Measurements from ENCODE around the gene ZCCHC2.

Gene ZCCHC2

GRCh38 chr18:62505669-62506494, 16.9 kb upstream of the ZCCHC2 start:
- Histone ChIP-seq H2AFZ (ENCODE audit: insufficient read depth, low read length, poor library complexity) (no peak overlapping the region), H3K23ac (ENCODE audit: low read length) (no peak overlapping the region), H3K36me3 (ENCODE audit: control insufficient read depth in 1 of 2, insufficient read depth in 2 of 2, low read length in 2 of 2) (no peaks in the 10 kb centered on the region), H4K12ac (ENCODE audit: low read depth, low read length) (no peak overlapping the region), H2BK120ac (ENCODE audit: insufficient read depth, low read length, poor library complexity) (no peak overlapping the region), H2BK12ac (ENCODE audit: low read length) (no peak overlapping the region), H3K79me2 (ENCODE audit: control insufficient read depth, insufficient read depth, low read length, poor library complexity) (no peaks in the 10 kb centered on the region), H3K4me3 (ENCODE audit: low read depth, low read length) (no peak overlapping the region), H4K8ac (ENCODE audit: low read depth, low read length) (no peak overlapping the region), H3K4me1 (ENCODE audit: control insufficient read depth in 1 of 2, insufficient read depth in 2 of 2, low read length in 2 of 2) (peaks cover 4% of the 10 kb centered on the region in 2 experiments), H3K4ac (ENCODE audit: low read depth, low read length) (no peak overlapping the region), H3K27ac (ENCODE audit: low read depth, low read length) (no peak overlapping the region), H2BK5ac (ENCODE audit: low read depth, low read length, poor library complexity) (no peak overlapping the region), H3K79me1 (ENCODE audit: low read length) (no peaks in the 10 kb centered on the region), H3K4me2 (ENCODE audit: low read length) (no peak overlapping the region), H4K91ac (ENCODE audit: low read depth, low read length) (no peak overlapping the region), H3K27me3 (ENCODE audit: insufficient read depth, low read length) (no peaks in the 10 kb centered on the region), H3K14ac (ENCODE audit: low read length) (no peak overlapping the region), H3K9ac (ENCODE audit: low read length) (no peak overlapping the region), H2AK5ac (ENCODE audit: low read length) (no peak overlapping the region), H3K18ac (ENCODE audit: low read length) (no peak overlapping the region), H3K9me3 (ENCODE audit: insufficient read depth, low read depth, low read length) (no peaks in the 10 kb centered on the region)
- no peak for DNase-seq
- WGBS (ENCODE audit: extremely low coverage, insufficient coverage, insufficient read length), result no CpG with 5 or more reads among the region's 8 CpGs

- Histone ChIP-seq H2AK5ac (ENCODE audit: low read length) (no peak overlapping the region), H2AFZ (ENCODE audit: insufficient read depth, low read length, poor library complexity) (no peak overlapping the region), H3K27ac (ENCODE audit: low read depth, low read length) (no peak overlapping the region), H3K9me3 (ENCODE audit: insufficient read depth, low read depth, low read length) (no peaks in the 10 kb centered on the region), H4K12ac (ENCODE audit: low read depth, low read length) (no peak overlapping the region), H3K4ac (ENCODE audit: low read depth, low read length) (no peak overlapping the region), H3K79me1 (ENCODE audit: low read length) (no peaks in the 10 kb centered on the region), H3K4me1 (ENCODE audit: control insufficient read depth in 1 of 2, insufficient read depth in 2 of 2, low read length in 2 of 2) (peaks cover 7% of the 10 kb centered on the region in 2 experiments), H4K8ac (ENCODE audit: low read depth, low read length) (no peak overlapping the region), H3K9ac (ENCODE audit: low read length) (no peak overlapping the region), H3K14ac (ENCODE audit: low read length) (no peak overlapping the region), H2BK12ac (ENCODE audit: low read length) (no peak overlapping the region), H4K91ac (ENCODE audit: low read depth, low read length) (no peak overlapping the region), H3K18ac (ENCODE audit: low read length) (no peak overlapping the region), H3K23ac (ENCODE audit: low read length) (no peak overlapping the region), H3K36me3 (ENCODE audit: control insufficient read depth in 1 of 2, insufficient read depth in 2 of 2, low read length in 2 of 2) (no peaks in the 10 kb centered on the region), H3K4me2 (ENCODE audit: low read length) (no peak overlapping the region), H3K27me3 (ENCODE audit: insufficient read depth, low read length) (no peaks in the 10 kb centered on the region), H2BK5ac (ENCODE audit: low read depth, low read length, poor library complexity) (no peak overlapping the region), H3K4me3 (ENCODE audit: low read depth, low read length) (no peak overlapping the region), H3K79me2 (ENCODE audit: control insufficient read depth, insufficient read depth, low read length, poor library complexity) (no peaks in the 10 kb centered on the region), H2BK120ac (ENCODE audit: insufficient read depth, low read length, poor library complexity) (no peak overlapping the region)
- WGBS (ENCODE audit: extremely low coverage, insufficient coverage, insufficient read length), result no CpG with 5 or more reads among the region's 7 CpGs
- no peak for DNase-seq
These were observed 16.2 kb upstream of the ZCCHC2 start for GRCh38 chr18:62506495-62507143.

- H3K4me1 ChIP-seq (ENCODE audit: control insufficient read depth in 1 of 2, insufficient read depth in 2 of 2, low read length in 2 of 2), result peaks cover 7% of the 10 kb centered on the region in 2 experiments
These were observed 13.0 kb upstream of the ZCCHC2 start for GRCh38 chr18:62509779-62510178.

GRCh38 chr18:62510789-62511188, 12.0 kb upstream of the ZCCHC2 start:
- Histone ChIP-seq H3K4ac (ENCODE audit: low read depth, low read length) (no peak overlapping the region), H3K18ac (ENCODE audit: low read length) (no peak overlapping the region), H4K91ac (ENCODE audit: low read depth, low read length) (no peak overlapping the region), H3K14ac (ENCODE audit: low read length) (no peak overlapping the region), H4K8ac (ENCODE audit: low read depth, low read length) (no peak overlapping the region), H3K36me3 (ENCODE audit: control insufficient read depth in 1 of 2, insufficient read depth in 2 of 2, low read length in 2 of 2) (no peaks in the 10 kb centered on the region), H4K12ac (ENCODE audit: low read depth, low read length) (no peak overlapping the region), H3K27ac (ENCODE audit: low read depth, low read length) (no peak overlapping the region), H3K23ac (ENCODE audit: low read length) (no peak overlapping the region), H3K4me1 (ENCODE audit: control insufficient read depth in 1 of 2, insufficient read depth in 2 of 2, low read length in 2 of 2) (peaks cover 7% of the 10 kb centered on the region in 2 experiments), H2AFZ (ENCODE audit: insufficient read depth, low read length, poor library complexity) (no peak overlapping the region), H2BK12ac (ENCODE audit: low read length) (no peak overlapping the region), H3K4me3 (ENCODE audit: low read depth, low read length) (no peak overlapping the region), H3K27me3 (ENCODE audit: insufficient read depth, low read length) (no peaks in the 10 kb centered on the region), H3K4me2 (ENCODE audit: low read length) (no peak overlapping the region), H3K9me3 (ENCODE audit: insufficient read depth, low read depth, low read length) (peaks cover 1% of the 10 kb centered on the region), H2AK5ac (ENCODE audit: low read length) (no peak overlapping the region), H2BK120ac (ENCODE audit: insufficient read depth, low read length, poor library complexity) (no peak overlapping the region), H3K79me1 (ENCODE audit: low read length) (no peaks in the 10 kb centered on the region), H3K79me2 (ENCODE audit: control insufficient read depth, insufficient read depth, low read length, poor library complexity) (no peaks in the 10 kb centered on the region), H2BK5ac (ENCODE audit: low read depth, low read length, poor library complexity) (no peak overlapping the region), H3K9ac (ENCODE audit: low read length) (no peak overlapping the region)
- WGBS (ENCODE audit: extremely low coverage, insufficient coverage, insufficient read length), result no CpG with 5 or more reads among the region's 2 CpGs
- DNase-seq, result peak; percentile 88 to 97

More at GRCh38 chr18:62509779-62510178, 13.0 kb upstream of the ZCCHC2 start:
- peaks cover 1% of the 10 kb centered on the region for H3K9me3 ChIP-seq (ENCODE audit: insufficient read depth, low read depth, low read length)
- no peak overlapping the region for H2AFZ ChIP-seq (ENCODE audit: insufficient read depth, low read length, poor library complexity)
- no peak overlapping the region for H4K91ac ChIP-seq (ENCODE audit: low read depth, low read length)
- no peak overlapping the region for H3K18ac ChIP-seq (ENCODE audit: low read length)
- H2AK5ac ChIP-seq (ENCODE audit: low read length), result no peak overlapping the region
- WGBS (ENCODE audit: extremely low coverage, insufficient coverage, insufficient read length), result no CpG with 5 or more reads among the region's 1 CpG
- H3K79me2 ChIP-seq (ENCODE audit: control insufficient read depth, insufficient read depth, low read length, poor library complexity), result no peaks in the 10 kb centered on the region
- no peak overlapping the region for H3K9ac ChIP-seq (ENCODE audit: low read length)
- no peak overlapping the region for H3K4me3 ChIP-seq (ENCODE audit: low read depth, low read length)
- no peak overlapping the region for H2BK12ac ChIP-seq (ENCODE audit: low read length)
- H3K14ac ChIP-seq (ENCODE audit: low read length), result no peak overlapping the region
- H3K27ac ChIP-seq (ENCODE audit: low read depth, low read length), result no peak overlapping the region
- no peak overlapping the region for H2BK5ac ChIP-seq (ENCODE audit: low read depth, low read length, poor library complexity)
- H3K27me3 ChIP-seq (ENCODE audit: insufficient read depth, low read length), result no peaks in the 10 kb centered on the region
- no peak overlapping the region for H3K4me2 ChIP-seq (ENCODE audit: low read length)
- no peaks in the 10 kb centered on the region for H3K79me1 ChIP-seq (ENCODE audit: low read length)
- H4K12ac ChIP-seq (ENCODE audit: low read depth, low read length), result no peak overlapping the region
- no peak overlapping the region for H4K8ac ChIP-seq (ENCODE audit: low read depth, low read length)
- H3K23ac ChIP-seq (ENCODE audit: low read length), result no peak overlapping the region
- H3K36me3 ChIP-seq (ENCODE audit: control insufficient read depth in 1 of 2, insufficient read depth in 2 of 2, low read length in 2 of 2), result no peaks in the 10 kb centered on the region
- H2BK120ac ChIP-seq (ENCODE audit: insufficient read depth, low read length, poor library complexity), result no peak overlapping the region
- DNase-seq, result peak in 1 of 2 donors; percentile 80
- H3K4ac ChIP-seq (ENCODE audit: low read depth, low read length), result no peak overlapping the region

All from trophoblast cell (in vitro differentiated cells and primary cell).